GM06990 (cell line): ENCODE results near the gene GFOD1.

Experiments
- DNase-seq: peaks from one replicate; pipeline ENCODE4 v3.0.0-alpha.2; 2011; ENCODE audit not compliant: insufficient read length; ENCODE audit errors: extremely low read depth
- H3K27me3 ChIP-seq: replicated peaks from 2 replicates; pipeline ENCODE4 v1.6.0; 2011; ENCODE audit warnings: low read length; ENCODE audit not compliant: control insufficient read depth, insufficient read depth
- H3K36me3 ChIP-seq: 2 replicates; pipeline ENCODE4 v1.5.1; 2011; ENCODE audit warnings: low read length; ENCODE audit not compliant: control insufficient read depth, insufficient read depth
- H3K4me3 ChIP-seq: replicated peaks from 2 replicates; pipeline ENCODE4 v1.5.1; 2011; ENCODE audit warnings: low read depth, mild to moderate bottlenecking, control low read depth, low read length
- TF ChIP-seq, protein P1 (sequence below): IDR thresholded peaks from 2 replicates; pipeline ENCODE4 v1.5.1; 2011; ENCODE audit warnings: low read length, control low read depth, mild to moderate bottlenecking, inconsistent platforms; ENCODE audit not compliant: insufficient read depth, poor library complexity, severe bottlenecking

Gene GFOD1, protein sequence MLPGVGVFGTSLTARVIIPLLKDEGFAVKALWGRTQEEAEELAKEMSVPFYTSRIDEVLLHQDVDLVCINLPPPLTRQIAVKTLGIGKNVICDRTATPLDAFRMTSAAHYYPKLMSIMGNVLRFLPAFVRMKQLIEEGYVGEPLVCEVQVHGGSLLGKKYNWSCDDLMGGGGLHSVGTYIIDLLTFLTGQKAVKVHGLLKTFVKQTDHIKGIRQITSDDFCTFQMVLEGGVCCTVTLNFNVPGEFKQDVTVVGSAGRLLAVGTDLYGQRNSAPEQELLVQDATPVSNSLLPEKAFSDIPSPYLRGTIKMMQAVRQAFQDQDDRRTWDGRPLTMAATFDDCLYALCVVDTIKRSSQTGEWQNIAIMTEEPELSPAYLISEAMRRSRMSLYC

DNA sequence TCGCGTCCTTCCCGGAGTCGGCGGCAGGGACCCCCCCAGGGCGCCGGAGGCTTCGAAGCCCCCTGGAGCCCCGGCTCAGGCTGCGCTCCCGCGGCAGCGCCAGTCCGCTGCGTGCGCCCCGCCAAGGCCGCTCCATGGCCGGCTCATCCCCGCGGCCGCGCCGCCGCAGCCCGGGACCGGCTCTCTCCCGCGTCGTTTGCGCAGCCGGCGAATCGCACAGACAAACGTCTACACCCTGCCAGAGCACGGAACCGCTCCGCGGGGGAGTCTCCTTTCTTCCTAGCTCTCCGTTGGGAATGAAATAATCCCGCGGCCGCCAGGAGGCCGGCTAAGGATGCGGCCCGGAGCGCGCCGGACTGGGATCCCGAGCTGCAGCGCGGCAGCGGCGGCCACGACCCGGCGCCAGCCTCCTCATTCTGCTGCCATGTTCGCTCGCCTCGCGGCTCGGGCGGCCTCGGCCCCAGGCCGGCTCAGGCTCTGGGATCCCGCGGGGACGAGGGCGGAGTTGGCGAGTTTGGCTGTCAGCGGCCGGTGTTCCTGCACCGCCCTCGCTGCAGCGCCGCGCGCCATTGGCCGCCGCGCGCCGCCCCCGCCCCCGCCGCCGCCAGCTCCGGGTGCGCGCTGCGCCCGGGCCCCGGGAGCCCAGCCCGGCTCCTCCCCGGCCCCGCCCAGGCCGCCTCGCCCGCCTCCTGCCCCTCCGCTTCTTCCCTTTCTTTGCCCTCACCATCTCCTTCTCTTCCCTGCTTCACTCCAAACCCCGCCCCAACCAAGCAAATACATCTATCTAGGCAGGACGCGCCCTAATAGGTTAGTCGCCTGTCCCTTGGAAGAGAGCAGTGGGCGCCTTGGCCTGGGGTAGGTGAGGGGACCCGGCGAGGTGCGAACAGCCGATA, at the start of gene GFOD1:
GFOD1 (minus strand) TSS at position 479 of the 893 bp plus-strand sequence. CDS start 710 bp downstream, outside the sequence.
- H3K27me3 ChIP-seq = no peaks in the 10 kb centered on the region
- H3K36me3 ChIP-seq = no peaks in the 10 kb centered on the region; the same call in 1 of the 2 replicates
- peak; percentile 89 for DNase-seq
- TF ChIP-seq, protein P1, sequence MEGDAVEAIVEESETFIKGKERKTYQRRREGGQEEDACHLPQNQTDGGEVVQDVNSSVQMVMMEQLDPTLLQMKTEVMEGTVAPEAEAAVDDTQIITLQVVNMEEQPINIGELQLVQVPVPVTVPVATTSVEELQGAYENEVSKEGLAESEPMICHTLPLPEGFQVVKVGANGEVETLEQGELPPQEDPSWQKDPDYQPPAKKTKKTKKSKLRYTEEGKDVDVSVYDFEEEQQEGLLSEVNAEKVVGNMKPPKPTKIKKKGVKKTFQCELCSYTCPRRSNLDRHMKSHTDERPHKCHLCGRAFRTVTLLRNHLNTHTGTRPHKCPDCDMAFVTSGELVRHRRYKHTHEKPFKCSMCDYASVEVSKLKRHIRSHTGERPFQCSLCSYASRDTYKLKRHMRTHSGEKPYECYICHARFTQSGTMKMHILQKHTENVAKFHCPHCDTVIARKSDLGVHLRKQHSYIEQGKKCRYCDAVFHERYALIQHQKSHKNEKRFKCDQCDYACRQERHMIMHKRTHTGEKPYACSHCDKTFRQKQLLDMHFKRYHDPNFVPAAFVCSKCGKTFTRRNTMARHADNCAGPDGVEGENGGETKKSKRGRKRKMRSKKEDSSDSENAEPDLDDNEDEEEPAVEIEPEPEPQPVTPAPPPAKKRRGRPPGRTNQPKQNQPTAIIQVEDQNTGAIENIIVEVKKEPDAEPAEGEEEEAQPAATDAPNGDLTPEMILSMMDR = no peak
- H3K4me3 ChIP-seq = peak within 1 kb of the TSS; percentile 93

DNA sequence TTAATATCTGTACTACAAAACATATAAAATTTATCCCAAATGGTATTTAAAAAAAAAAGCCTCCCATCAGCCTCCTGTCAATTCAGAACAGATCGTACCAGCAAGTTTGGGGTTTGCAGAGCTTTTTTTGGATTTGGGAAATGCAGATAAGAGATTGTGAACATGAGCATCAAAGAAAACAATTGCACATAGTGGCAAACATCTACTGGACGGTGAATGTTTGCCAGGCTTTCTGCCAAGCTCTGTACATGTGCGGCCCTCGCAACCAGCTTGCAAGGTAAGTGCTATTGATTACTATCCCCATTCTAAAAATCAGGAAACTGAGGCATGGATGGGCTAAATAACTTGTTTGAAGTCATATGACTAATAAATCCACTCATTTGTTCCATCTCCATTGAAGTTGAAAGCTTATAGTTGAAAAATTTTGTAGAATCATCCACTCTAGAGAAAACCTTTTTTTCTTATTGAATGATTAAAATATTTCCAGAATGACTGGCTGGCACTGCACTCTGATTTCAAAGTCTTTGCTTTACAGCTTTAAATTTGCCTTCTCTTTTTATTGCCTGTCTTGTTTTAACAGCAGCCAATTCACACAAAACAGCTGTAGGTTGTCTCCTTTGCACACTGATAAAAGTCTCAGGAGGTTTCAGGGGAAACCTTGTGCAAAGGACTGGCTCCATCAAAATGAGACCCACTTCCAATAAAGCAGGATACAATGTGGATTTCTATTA, 49.6 kb upstream of the GFOD1 start:
- no peaks in the 10 kb centered on the region for H3K27me3 ChIP-seq
- H3K4me3 ChIP-seq = no peak overlapping the region
- no peak for DNase-seq
- TF ChIP-seq, protein P1 = no peak
- H3K36me3 ChIP-seq = no peaks in the 10 kb centered on the region

DNA sequence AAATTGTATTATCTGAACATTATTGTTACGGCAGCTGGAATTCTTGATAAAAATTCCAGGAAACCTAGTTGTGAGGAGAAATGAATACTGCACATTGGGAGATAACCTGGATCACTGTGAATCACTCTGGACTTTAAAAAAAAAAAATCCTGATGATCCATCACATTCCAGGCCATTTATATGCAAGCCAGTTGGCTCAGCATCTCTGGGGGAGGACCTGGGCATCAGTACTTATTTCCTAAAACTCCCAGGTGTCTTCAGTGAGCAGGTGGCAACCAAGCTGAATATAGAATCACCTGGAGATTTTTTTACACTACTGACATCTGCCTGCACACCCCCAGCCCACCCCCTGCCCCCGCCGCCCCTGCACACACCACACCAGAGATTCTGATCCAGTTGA, 47.9 kb upstream of the GFOD1 start:
- H3K36me3 ChIP-seq = no peaks in the 10 kb centered on the region
- TF ChIP-seq, protein P1 = no peak
- no peak for DNase-seq
- H3K4me3 ChIP-seq = no peak overlapping the region
- no peaks in the 10 kb centered on the region for H3K27me3 ChIP-seq

DNA sequence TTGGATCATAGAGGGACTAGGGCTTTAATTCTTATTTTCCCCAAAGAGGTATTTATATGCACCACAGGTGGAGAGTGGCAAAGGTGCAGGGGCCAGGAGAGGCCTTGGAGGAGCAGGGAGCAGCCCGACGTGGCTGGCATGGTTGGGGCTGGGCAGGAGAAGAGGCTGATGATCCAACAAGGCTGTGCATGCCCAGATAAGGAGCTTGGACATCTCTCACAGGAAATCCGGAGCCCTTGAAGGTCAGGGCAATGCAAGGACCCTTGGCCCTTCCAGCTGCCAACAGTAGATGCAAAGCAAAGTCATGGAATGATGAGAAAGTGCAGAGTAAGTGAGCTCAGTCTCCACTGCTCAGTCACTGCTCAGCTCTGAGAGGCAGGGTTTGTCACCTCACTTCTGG, 47.1 kb upstream of the GFOD1 start:
- TF ChIP-seq, protein P1 = no peak
- Histone ChIP-seq H3K4me3 (no peak overlapping the region), H3K27me3 (no peaks in the 10 kb centered on the region), H3K36me3 (no peaks in the 10 kb centered on the region)
- DNase-seq = no peak

DNA sequence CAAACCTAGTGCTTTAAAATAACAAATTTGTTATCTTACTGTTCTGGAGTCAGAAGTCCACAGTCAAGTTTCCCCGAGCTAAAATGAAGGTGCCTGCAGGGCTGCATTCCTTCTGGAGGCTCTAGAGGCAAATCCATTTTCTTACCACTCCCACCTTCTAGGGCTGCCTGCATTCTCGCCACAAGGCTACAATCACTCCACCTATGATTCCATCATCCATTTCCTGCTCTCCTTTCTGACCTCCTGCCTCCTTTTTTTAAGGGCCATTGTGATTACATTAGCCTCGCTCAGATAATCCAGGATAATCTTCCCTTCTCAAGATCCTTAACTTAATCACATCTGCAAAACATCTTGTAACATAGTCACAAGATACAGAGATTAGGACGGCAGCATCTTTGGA, 44.6 kb upstream of the GFOD1 start:
- H3K4me3 ChIP-seq = no peak overlapping the region
- TF ChIP-seq, protein P1 = no peak
- no peaks in the 10 kb centered on the region for H3K27me3 ChIP-seq
- H3K36me3 ChIP-seq = no peaks in the 10 kb centered on the region
- no peak for DNase-seq
